ENCODE results near the gene SPATA1.
A peak's percentile ranks its signal among the peaks of the same experiment; 100 is the strongest.

SPATA1 gene

GRCh38 chr1:84508510-84508909 is 2.3 kb downstream of the SPATA1 start:
- no peak for DNase-seq (ENCODE audit: low read depth in 2 of 2)

GRCh38 chr1:84509029-84509428 is 2.8 kb downstream of the SPATA1 start:
- no peak for DNase-seq (ENCODE audit: low read depth in 2 of 2)

- no peak for DNase-seq (ENCODE audit: low read depth in 2 of 2)
These were observed 4.0 kb downstream of the SPATA1 start for GRCh38 chr1:84510165-84510564.

- DNase-seq (ENCODE audit: low read depth in 2 of 2): no peak
These were observed 4.5 kb downstream of the SPATA1 start for GRCh38 chr1:84510668-84511067.

GRCh38 chr1:84524590-84524989 is 18.4 kb downstream of the SPATA1 start:
- DNase-seq (ENCODE audit: low read depth in 2 of 2): no peak

- DNase-seq (ENCODE audit: low read depth in 2 of 2): no peak
These were observed 19.6 kb downstream of the SPATA1 start for GRCh38 chr1:84525779-84526178.

GRCh38 chr1:84538599-84538998 is 32.4 kb downstream of the SPATA1 start:
- DNase-seq (ENCODE audit: low read depth in 2 of 2): no peak

- DNase-seq (ENCODE audit: low read depth in 2 of 2): no peak
These were observed 33.8 kb downstream of the SPATA1 start for GRCh38 chr1:84539972-84540371.

GRCh38 chr1:84540759-84541158 is 34.6 kb downstream of the SPATA1 start:
- DNase-seq (ENCODE audit: low read depth in 2 of 2): no peak

GRCh38 chr1:84541679-84542078 is 35.5 kb downstream of the SPATA1 start:
- no peak for DNase-seq (ENCODE audit: low read depth in 2 of 2)

- DNase-seq (ENCODE audit: low read depth in 2 of 2): no peak
These were observed 44.6 kb downstream of the SPATA1 start for GRCh38 chr1:84550826-84551225.

GRCh38 chr1:84569216-84569615 is 63.0 kb downstream of the SPATA1 start:
- DNase-seq (ENCODE audit: low read depth in 2 of 2): no peak

- no peak for DNase-seq (ENCODE audit: low read depth in 2 of 2)
These were observed 64.4 kb downstream of the SPATA1 start for GRCh38 chr1:84570436-84571149.

GRCh38 chr1:84571150-84571535 is 65.0 kb downstream of the SPATA1 start:
- no peak for DNase-seq (ENCODE audit: low read depth in 2 of 2)

GRCh38 chr1:84573481-84573966 is 67.3 kb downstream of the SPATA1 start:
- DNase-seq (ENCODE audit: low read depth in 2 of 2): no peak

GRCh38 chr1:84573967-84574842 is 68.0 kb downstream of the SPATA1 start, which contains the start of gene CTBS:
CTBS (minus strand) TSS chr1:84574440; CDS start chr1:84574415, 25 bp downstream.
- peak; percentile 75 to 76 for DNase-seq (ENCODE audit: low read depth in 2 of 2)

GRCh38 chr1:84574936-84575335 is 68.8 kb downstream of the SPATA1 start:
- DNase-seq (ENCODE audit: low read depth in 2 of 2): no peak

- DNase-seq (ENCODE audit: low read depth in 2 of 2): no peak
These were observed 75.5 kb downstream of the SPATA1 start for GRCh38 chr1:84581648-84582047.

- DNase-seq (ENCODE audit: low read depth in 2 of 2): no peak
These were observed 76.8 kb downstream of the SPATA1 start for GRCh38 chr1:84582802-84583587.

- DNase-seq (ENCODE audit: low read depth in 2 of 2): no peak
These were observed 77.5 kb downstream of the SPATA1 start for GRCh38 chr1:84583648-84584047.

GRCh38 chr1:84584126-84584525 is 77.9 kb downstream of the SPATA1 start:
- no peak for DNase-seq (ENCODE audit: low read depth in 2 of 2)

- DNase-seq (ENCODE audit: low read depth in 2 of 2): no peak
These were observed 79.6 kb downstream of the SPATA1 start for GRCh38 chr1:84585803-84586202.
